Measurements from ENCODE around the gene PCAT6.

Gene PCAT6

DNA sequence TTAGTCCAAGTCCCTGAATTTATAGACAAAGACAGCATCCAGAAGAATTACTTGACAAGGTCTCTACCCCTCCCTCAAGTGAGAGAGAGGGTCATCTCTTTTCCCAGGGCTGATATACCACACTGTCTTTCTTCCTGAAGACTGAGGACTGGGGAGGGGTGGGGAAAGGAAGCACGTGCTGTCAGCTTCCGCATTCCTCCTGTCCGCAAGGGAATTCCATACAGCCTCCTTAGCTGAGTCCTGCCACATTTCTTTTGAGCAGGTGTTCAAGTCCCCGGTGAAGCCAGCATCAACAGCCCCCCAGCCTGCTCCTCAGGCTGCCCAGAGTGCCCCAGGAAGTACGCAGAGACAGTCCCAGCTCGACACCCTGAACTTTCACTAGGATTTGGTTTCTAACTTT is 34.2 kb downstream of the PCAT6 start:
- H3K4me3 ChIP-seq (replicated peaks; ENCODE audit: low read depth, low read length), result no peak overlapping the region
- TF ChIP-seq, protein P1, sequence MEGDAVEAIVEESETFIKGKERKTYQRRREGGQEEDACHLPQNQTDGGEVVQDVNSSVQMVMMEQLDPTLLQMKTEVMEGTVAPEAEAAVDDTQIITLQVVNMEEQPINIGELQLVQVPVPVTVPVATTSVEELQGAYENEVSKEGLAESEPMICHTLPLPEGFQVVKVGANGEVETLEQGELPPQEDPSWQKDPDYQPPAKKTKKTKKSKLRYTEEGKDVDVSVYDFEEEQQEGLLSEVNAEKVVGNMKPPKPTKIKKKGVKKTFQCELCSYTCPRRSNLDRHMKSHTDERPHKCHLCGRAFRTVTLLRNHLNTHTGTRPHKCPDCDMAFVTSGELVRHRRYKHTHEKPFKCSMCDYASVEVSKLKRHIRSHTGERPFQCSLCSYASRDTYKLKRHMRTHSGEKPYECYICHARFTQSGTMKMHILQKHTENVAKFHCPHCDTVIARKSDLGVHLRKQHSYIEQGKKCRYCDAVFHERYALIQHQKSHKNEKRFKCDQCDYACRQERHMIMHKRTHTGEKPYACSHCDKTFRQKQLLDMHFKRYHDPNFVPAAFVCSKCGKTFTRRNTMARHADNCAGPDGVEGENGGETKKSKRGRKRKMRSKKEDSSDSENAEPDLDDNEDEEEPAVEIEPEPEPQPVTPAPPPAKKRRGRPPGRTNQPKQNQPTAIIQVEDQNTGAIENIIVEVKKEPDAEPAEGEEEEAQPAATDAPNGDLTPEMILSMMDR (IDR thresholded peaks at IDR 0.05; ENCODE audit: low read depth, low read length, missing control alignments), result no peak
- DNase-seq (ENCODE audit: extremely low read depth, low read depth), result no peak

DNA sequence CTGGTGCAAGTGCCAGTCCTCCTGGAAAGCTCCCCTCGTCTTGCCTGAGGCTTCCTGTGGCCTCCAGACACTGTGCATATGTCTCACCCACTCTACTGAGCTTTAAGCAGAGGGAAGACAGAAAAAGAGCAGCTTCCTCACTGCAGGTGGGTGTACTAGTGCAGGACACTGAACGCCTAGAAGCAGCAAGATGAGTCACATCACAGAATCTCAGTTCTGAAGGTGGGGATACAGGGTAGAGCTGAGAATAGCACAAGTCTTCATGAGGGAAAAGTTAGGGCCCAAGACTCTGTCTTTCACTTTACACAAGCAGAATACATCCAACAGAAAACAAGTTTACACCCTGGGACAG is 37.4 kb downstream of the PCAT6 start:
- TF ChIP-seq, protein P1 (IDR thresholded peaks at IDR 0.05; ENCODE audit: low read depth, low read length, missing control alignments), result no peak
- DNase-seq (ENCODE audit: extremely low read depth, low read depth), result no peak
- H3K4me3 ChIP-seq (replicated peaks; ENCODE audit: low read depth, low read length), result no peak overlapping the region

DNA sequence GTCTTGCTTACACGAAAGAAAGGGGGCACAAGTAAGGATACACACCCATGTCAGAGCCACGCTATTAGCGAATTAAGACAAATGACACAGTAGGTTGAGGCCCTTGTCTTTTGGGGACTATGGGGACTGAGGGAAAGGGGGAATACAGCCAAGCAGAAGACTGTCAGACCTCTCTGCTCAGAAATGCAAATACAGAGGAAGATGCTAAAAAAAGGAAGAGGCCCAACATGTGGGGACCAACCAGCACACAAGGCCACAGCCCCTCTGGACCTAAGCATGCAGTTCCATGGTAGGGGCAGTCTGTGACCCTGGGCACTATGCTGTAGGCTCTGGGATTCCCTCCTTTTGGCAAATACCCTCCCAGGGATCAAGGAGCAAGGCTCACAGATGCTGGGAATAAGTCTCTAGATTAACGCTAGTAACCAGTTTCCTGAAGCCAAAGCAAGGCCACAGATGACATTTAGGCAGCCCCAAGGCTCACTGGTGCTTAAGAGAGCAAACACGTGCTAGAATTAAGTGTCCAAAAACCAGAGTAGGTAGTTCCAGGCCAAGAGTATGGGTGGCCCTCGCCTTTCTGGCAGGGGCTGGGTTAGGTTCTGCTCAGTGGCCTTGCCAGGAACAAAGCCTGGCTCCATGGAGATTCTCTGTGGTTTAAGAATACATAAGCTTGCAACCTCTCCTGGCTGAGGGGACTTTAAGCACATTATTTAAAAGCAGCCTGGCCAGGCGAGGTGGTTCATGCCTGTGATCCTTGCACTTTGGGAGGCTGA is 40.0 kb downstream of the PCAT6 start:
- TF ChIP-seq, protein P1 (IDR thresholded peaks at IDR 0.05; ENCODE audit: low read depth, low read length, missing control alignments), result no peak
- no peak overlapping the region for H3K4me3 ChIP-seq (replicated peaks; ENCODE audit: low read depth, low read length)
- DNase-seq (ENCODE audit: extremely low read depth, low read depth), result no peak

DNA sequence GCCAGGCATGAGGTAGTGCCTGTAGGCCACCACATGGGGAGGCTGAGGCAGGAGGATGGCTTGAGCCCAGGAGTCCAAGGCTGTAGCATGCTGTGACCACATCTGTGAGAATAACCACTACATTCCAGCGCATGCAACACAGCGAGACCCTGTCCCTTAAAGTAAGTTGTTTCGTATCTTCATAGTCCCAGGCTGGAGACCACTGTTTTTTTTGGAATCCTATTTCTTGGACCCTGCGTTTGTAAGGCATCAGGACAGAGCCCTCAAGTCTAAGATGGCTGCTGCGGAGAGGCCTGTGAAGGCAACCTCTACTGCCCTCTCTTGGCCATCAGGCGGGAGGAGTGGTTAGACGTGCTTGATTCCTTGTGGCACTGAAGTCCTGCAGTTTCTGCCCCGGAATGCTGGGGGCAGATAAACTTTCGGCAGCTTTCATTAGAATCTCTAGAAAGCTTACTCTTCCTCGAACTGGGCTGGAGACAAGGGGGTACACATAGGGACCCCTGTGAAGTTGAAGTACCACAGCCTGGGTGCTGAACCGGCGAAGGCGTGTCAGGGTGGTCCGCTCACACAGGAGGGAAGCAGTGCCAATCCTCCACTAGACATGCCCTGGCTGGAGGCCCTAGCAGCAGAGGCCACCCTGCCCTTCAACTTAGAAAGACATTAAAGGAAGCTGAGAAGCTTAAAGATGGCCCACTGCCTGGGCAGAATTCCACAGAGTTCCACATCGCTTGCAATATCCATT is 41.6 kb downstream of the PCAT6 start:
- H3K4me3 ChIP-seq (replicated peaks; ENCODE audit: low read depth, low read length), result no peak overlapping the region
- DNase-seq (ENCODE audit: extremely low read depth, low read depth), result peak; percentile 42
- TF ChIP-seq, protein P1 (IDR thresholded peaks at IDR 0.05; ENCODE audit: low read depth, low read length, missing control alignments), result peak; percentile 70

DNA sequence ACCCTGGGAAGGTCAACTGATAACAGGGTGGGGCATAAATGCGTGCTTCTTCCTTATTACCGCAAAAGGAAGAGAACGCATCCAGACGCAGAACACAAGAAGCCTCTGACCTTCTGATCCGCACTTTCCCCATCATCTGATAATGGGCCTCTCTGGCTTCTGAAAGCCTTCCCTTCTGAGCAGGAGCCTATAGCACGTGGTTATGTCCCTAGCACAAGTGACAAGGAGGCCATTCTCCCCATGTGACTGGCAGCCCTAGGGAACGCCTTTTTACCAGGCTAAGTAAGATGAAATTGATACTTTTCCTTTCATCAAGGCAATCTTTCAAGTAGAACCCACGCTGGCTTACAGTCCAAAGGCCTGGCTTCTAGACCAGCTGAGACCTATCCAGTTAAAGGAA is 44.0 kb downstream of the PCAT6 start:
- DNase-seq (ENCODE audit: extremely low read depth, low read depth), result no peak
- TF ChIP-seq, protein P1 (IDR thresholded peaks at IDR 0.05; ENCODE audit: low read depth, low read length, missing control alignments), result no peak
- no peak overlapping the region for H3K4me3 ChIP-seq (replicated peaks; ENCODE audit: low read depth, low read length)

DNA sequence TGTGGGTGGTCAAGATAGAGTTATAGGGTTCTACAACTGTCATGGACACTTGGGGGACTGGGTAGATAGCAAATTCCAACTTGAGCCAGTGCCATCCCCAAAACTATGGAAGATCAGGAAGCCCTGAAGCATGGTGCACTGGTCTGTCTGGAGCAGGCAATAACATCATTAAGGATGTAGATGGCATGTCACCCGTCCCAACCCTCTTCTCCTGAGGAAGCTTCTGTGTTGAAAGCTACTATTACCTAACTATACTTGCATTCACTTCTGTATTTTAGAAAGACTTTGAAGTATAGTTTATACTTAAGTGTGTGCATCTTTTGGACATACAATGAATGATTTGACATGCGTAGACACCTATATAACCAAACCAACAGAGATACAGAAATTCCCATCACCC is 45.3 kb downstream of the PCAT6 start:
- no peak overlapping the region for H3K4me3 ChIP-seq (replicated peaks; ENCODE audit: low read depth, low read length)
- no peak for DNase-seq (ENCODE audit: extremely low read depth, low read depth)
- TF ChIP-seq, protein P1 (IDR thresholded peaks at IDR 0.05; ENCODE audit: low read depth, low read length, missing control alignments), result no peak
